Duodenal mucosa (tissue), 2 donors: Measurements from ENCODE around the gene PID1.
"Not testable (repeated sequence)": the region's sequence is repeated elsewhere in the genome, so short reads cannot be mapped to it uniquely, and the experiment has no call there.

Experiments
- H3K27ac ChIP-seq: one replicate; pipeline ENCODE4 v1.7.0; 2013; ENCODE audit warnings: low read depth, low read length
- H3K27me3 ChIP-seq, 2 donors: one replicate each; pipeline ENCODE4 v1.7.0; 2013; ENCODE audit warnings: low read length in 2 of 2, control low read depth in 1 of 2; ENCODE audit not compliant: insufficient read depth in 2 of 2, control insufficient read depth in 1 of 2
- H3K36me3 ChIP-seq, 2 donors: one replicate each; pipeline ENCODE4 v1.7.0; 2013; ENCODE audit warnings: low read length in 2 of 2, control low read depth in 1 of 2; ENCODE audit not compliant: insufficient read depth in 2 of 2, control insufficient read depth in 1 of 2
- H3K4me1 ChIP-seq, 2 donors: one replicate each; pipeline ENCODE4 v1.7.0; 2013; ENCODE audit warnings: low read length in 2 of 2, control low read depth in 1 of 2; ENCODE audit not compliant: insufficient read depth in 2 of 2, control insufficient read depth in 1 of 2
- H3K4me3 ChIP-seq, 2 donors: one replicate each; pipeline ENCODE4 v1.7.0; 2013; ENCODE audit warnings: low read length in 2 of 2, low read depth in 1 of 2
- H3K9ac ChIP-seq, 2 donors: one replicate each; pipeline ENCODE4 v1.7.0; 2013; ENCODE audit warnings: low read length in 2 of 2, low read depth in 1 of 2
- H3K9me3 ChIP-seq, 2 donors: one replicate each; pipeline ENCODE4 v1.7.0; 2013; ENCODE audit warnings: low read length in 2 of 2, control low read depth in 1 of 2; ENCODE audit not compliant: control insufficient read depth in 1 of 2

PID1 gene

DNA sequence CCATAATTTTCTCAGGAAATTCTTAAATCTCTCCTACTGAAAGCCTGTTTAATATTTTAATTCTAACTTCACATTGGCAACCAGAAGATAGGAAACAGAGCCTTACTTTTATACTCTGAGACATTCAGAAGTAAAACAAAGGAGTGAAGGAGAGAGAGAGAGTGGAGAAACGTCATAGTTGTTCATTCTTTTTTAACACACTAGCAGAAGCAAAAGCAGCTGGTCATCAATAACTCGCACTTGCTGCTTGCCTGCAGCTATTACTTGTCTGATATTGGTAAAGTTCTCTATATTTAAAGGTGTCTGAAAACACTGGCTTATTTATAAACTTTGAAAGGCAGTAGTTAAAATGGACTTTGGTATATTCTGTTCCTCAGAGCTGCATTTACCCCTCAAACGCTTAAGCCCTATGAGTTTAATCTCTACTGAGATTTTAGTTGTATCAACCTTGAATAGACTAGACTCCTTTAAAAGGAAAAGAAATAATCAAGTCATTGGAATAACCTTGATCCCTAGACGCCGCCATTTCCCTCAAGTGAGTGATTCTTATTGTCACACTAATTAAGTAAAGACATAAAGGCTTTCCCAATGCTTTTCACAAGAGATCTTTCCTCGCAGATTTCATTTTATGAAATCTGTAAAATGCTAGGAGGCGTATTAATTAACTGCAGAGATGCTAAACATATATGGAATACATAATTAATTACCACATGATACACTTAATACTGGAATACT, 182.0 kb downstream of the PID1 start:
- H3K27ac ChIP-seq, result no peak overlapping the region
- H3K27me3 ChIP-seq, result no peaks in the 10 kb centered on the region
- H3K9ac ChIP-seq, result no peak overlapping the region
- no peak overlapping the region for H3K4me3 ChIP-seq
- H3K36me3 ChIP-seq, result no peaks in the 10 kb centered on the region
- H3K4me1 ChIP-seq, result no peaks in the 10 kb centered on the region
- no peaks in the 10 kb centered on the region for H3K9me3 ChIP-seq

DNA sequence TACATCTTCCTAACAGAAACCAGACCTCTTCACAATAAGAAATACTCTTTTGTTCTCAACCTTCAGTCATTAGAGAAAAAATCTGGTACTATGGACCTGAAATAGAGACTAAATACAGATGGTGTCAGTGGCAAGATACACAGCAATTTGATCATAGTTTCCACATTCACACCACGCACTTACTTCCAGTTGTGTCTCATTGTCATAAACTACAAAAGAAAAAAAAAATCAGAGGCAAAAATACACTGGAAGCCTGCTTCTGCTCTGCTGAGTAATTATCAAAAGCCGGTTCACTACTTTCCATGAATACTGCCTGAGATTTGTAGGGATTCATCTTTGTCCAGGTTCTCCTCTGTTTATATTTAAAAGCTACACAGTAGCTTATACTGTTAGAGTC, 182.6 kb downstream of the PID1 start:
- Histone ChIP-seq H3K4me3 (no peak overlapping the region), H3K27me3 (no peaks in the 10 kb centered on the region), H3K9me3 (no peaks in the 10 kb centered on the region), H3K9ac (no peak overlapping the region), H3K4me1 (peaks cover 0 to 5% of the 10 kb centered on the region in 2 donors), H3K36me3 (no peaks in the 10 kb centered on the region), H3K27ac (no peak overlapping the region)

DNA sequence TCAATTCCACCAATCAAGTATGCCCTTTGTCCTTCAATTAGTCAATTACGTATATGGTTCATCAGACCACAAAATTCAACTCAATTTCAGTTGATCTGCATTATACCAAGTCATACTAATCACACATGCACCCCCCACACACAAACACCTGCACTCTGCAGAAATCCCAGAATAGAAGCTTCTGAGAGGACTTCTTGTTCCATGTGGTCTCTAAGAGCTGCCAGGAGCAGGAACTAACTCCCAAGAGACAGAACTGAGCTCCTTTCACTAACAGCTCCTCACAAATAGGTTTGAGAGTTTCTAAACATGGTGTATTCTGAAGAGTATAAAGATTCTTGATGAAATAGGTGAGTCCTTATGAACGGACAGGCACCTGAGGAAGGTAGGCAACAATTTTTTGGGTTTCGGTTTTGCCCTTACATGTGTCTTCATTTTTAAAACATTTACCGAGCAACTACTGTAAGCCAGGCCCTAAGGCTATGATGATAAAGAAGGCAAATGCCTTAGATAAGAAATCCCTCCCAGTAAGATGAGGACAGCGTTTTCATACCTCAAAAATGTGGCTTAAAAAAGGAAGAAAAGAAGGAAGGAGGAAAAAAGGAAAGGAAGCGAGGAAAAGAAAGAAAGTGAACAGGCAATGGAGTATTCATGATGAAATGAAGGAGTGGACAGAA, 183.1 kb downstream of the PID1 start:
- peaks cover 0 to 5% of the 10 kb centered on the region in 2 donors for H3K4me1 ChIP-seq
- H3K4me3 ChIP-seq, result no peak overlapping the region
- no peaks in the 10 kb centered on the region for H3K27me3 ChIP-seq
- no peak overlapping the region for H3K27ac ChIP-seq
- no peaks in the 10 kb centered on the region for H3K9me3 ChIP-seq
- H3K36me3 ChIP-seq, result no peaks in the 10 kb centered on the region
- no peak overlapping the region for H3K9ac ChIP-seq

DNA sequence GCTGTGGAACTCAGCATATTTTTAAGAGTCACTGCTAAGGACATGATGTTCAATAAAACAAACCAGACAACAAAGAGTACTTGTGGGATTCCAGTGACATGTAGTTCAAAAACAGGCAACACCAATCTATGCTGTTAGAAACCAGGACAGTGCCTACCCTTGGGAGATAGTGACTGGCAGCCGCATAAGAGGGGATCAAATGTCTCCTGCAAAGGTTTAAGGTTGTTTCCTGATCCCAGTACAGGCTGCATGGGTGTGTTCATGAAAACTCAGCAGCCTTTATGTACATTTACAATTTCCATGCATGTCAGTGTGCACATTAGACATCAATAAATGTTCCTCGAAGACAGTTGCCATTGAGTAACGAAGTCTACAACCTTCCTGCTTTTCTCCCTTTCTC, 183.8 kb downstream of the PID1 start:
- Histone ChIP-seq H3K9me3 (no peaks in the 10 kb centered on the region), H3K27ac (no peak overlapping the region)

DNA sequence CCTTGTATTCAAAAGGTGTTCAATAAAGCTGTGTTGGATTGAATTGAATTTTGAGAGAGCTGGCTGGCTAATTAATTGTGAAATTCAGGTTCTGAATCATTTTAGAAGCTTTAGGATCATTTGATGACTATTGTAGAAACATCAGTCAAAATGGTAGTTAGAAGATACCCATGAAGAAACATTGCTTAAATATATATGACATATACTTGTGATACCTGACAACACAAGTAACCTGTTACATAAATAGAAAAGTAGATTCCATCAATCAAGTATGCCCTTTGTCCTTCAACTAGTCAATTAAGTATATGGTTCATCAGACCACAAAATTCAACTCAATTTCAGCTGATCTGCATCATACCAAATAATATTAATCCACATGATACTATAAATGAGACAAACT, 185.6 kb downstream of the PID1 start:
- no peaks in the 10 kb centered on the region for H3K36me3 ChIP-seq
- no peak overlapping the region for H3K27ac ChIP-seq
- H3K4me3 ChIP-seq, result no peak overlapping the region
- peaks cover 0 to 5% of the 10 kb centered on the region in 2 donors for H3K4me1 ChIP-seq
- H3K27me3 ChIP-seq, result no peaks in the 10 kb centered on the region
- H3K9ac ChIP-seq, result no peak overlapping the region
- no peaks in the 10 kb centered on the region for H3K9me3 ChIP-seq

More for the DNA sequence above, 183.8 kb downstream of the PID1 start:
- H3K9ac ChIP-seq, result no peak overlapping the region
- peaks cover 0 to 5% of the 10 kb centered on the region in 2 donors for H3K4me1 ChIP-seq
- no peaks in the 10 kb centered on the region for H3K27me3 ChIP-seq
- H3K36me3 ChIP-seq, result no peaks in the 10 kb centered on the region
- no peak overlapping the region for H3K4me3 ChIP-seq

DNA sequence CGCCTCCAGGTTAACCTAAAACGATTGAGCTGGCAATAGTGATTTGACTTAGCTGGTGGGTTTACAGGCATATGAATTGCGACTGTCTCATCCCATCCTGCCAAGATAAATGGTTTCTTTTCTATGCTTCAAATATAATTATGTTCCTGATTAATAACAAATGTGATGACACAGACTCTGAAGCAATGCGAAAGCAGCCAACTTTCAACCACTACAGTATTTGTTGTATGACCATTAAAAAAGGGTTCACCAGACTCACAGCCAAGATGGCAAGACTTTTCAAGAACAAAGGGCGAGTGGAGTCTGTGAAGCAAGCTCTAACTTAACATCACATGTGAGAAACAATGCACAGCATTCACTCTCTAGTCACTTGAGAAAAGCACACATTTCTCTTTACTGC, 186.6 kb downstream of the PID1 start:
- H3K36me3 ChIP-seq, result no peaks in the 10 kb centered on the region
- H3K4me1 ChIP-seq, result peaks cover 0 to 5% of the 10 kb centered on the region in 2 donors
- H3K9ac ChIP-seq, result no peak overlapping the region
- H3K27me3 ChIP-seq, result no peaks in the 10 kb centered on the region
- no peak overlapping the region for H3K4me3 ChIP-seq
- no peak overlapping the region for H3K27ac ChIP-seq
- no peaks in the 10 kb centered on the region for H3K9me3 ChIP-seq

DNA sequence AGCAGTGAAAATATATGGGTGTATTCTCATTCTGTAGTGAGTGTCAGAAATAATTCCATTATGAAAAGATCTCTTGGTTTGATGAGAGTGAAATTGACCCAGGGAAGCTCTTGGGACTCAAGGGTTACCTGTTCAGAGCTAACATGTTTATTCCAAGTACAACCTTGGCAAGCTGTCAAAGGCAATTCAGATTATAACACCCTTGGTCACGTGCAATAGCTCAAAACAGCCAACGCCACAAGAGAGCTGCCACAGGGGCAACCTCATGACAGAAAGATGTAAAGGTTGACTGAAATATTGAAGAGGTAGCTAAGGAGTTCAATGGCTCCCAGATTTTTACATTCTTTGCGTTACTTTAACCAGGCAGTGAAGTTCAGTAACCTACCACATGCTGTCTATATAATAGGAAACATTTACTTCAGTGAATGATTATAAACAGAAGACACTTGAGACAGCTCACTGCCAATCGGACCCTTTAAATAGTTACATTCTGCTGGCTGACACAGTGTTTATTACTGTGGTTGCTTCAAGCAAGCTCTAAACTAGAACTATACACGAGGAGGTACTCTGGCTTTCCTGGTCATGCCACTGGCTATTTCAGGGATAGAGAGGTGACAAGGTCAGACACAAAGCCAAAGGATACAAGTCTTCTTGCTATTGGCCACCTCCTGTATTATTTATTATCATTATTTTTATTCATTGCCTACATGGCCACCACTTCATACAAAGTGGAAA, 187.3 kb downstream of the PID1 start:
- Histone ChIP-seq H3K27ac (no peak overlapping the region), H3K27me3 (no peaks in the 10 kb centered on the region), H3K9ac (no peak overlapping the region), H3K36me3 (no peaks in the 10 kb centered on the region), H3K9me3 (no peaks in the 10 kb centered on the region), H3K4me3 (no peak overlapping the region), H3K4me1 (peaks cover 0 to 5% of the 10 kb centered on the region in 2 donors)

DNA sequence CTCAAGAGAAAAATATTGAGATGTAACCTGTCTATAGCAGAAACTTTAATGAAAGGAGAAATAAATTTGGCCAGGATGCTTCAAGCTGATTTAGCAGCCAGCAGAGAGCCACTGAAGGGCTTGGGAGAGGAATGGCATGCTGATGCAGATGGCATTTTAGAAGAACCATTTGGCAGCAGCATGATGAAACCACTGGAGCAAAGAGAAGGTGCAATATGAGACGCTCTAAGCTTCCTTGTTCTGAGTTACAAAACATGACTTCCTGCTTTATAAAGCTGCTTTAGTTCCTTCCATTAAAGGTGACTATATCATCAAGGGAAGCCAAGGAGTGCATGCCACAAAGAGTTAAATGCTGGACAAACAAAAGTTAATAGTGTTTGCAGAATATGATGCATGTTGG, 189.7 kb downstream of the PID1 start:
- Histone ChIP-seq H3K4me3 (no peak overlapping the region), H3K9ac (no peak overlapping the region), H3K36me3 (no peaks in the 10 kb centered on the region), H3K27me3 (no peaks in the 10 kb centered on the region), H3K27ac (no peak overlapping the region), H3K9me3 (no peaks in the 10 kb centered on the region), H3K4me1 (peaks cover 0 to 5% of the 10 kb centered on the region in 2 donors)

DNA sequence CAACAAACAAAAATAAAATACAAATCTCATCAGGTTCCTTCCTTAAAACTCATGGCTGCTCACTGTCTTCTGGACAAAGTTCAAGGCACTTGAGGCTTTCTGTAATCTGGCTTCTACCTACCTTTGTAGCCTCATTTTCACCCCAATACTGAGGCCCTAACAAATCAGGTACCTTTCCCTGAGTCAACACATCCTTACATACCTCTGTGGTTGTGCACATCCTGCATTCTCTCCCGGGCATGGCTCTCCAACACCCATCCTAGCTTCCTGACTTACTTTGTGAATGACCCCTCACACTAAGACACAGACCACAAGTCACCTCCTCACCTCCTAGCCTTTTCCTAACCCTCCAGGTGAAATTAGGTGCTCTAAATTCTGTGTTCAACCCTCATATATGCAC, 190.9 kb downstream of the PID1 start:
- no peak overlapping the region for H3K4me3 ChIP-seq
- no peaks in the 10 kb centered on the region for H3K27me3 ChIP-seq
- peaks cover 0 to 5% of the 10 kb centered on the region in 2 donors for H3K4me1 ChIP-seq
- H3K9me3 ChIP-seq, result peaks cover 0 to 3% of the 10 kb centered on the region in 2 donors
- no peak overlapping the region for H3K9ac ChIP-seq
- no peaks in the 10 kb centered on the region for H3K36me3 ChIP-seq
- H3K27ac ChIP-seq, result no peak overlapping the region

DNA sequence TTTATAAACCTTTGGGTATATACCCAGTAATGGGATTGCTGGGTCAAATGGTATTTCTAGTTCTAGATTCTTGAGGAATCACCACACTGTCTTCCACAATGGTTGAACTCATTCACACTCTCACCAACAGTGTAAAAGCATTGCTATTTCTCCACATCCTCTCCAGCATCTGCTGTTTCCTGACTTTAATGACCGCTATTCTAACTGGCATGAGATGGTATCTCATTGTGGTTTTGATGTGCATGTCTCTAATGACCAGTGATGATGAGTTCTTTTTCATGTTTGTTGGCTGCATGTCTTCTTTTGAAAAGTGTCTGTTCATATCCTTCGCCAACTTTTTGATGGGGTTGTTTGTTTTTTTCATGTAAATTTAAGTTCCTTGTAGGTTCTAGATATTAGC, 194.2 kb downstream of the PID1 start:
- H3K9me3 ChIP-seq, H3K4me1 ChIP-seq, H3K36me3 ChIP-seq, H3K9ac ChIP-seq, H3K27me3 ChIP-seq, H3K4me3 ChIP-seq, H3K27ac ChIP-seq: not testable (repeated sequence)
